Stimulated activated CD4-positive, alpha-beta T cell treated with anti-CD3 and anti-CD28 coated beads, TNF-alpha, amount 100 ng/mL, for 1 hour (primary cell): ENCODE results near the gene OBP2A.

ENCODE experiments used
- DNase-seq, 3 donors: peaks; one replicate each; pipeline ENCODE4 v3.0.0-alpha.2; 2020; ENCODE audit warnings: low read depth in 3 of 3, low spot score in 1 of 3

The OBP2A gene

DNA sequence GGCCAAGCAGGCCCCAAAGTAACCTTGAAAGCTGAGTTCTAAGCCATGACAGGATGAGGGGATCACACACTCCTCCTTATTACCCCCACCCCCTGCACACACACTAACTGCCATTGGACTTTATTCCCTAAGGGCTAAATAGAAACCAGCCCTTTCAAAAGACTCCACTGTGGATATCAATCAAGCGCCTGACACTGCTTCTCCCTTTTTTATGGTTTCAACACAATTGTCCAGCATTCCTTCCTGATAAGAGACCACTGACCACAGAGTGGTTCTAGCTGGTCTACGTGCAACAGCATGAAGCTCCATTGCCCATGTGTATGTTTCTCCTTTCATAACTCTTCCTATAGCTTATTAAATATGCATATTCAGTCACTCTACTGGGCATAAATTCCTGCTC lies 50.3 kb downstream of the OBP2A start:
- no peak for DNase-seq
